ENCODE data around the gene PRUNE1. TPM values are rescaled to one million over a fixed set of nuclear protein-coding genes. Genes with fewer than 3 reads are reported as not detected.
A peak's percentile ranks its signal among the peaks of the same experiment; 100 is the strongest.

Gene PRUNE1
- 10 to 100 TPM; 16.5 to 24.2 (median 20.4) TPM for total RNA-seq

GRCh38 chr1:151008244-151009205, at the start of gene PRUNE1:
Gene PRUNE1 (plus strand): TSS chr1:151008449. CDS start chr1:151008633, 184 bp downstream.
- peak; percentile 99 for DNase-seq (ENCODE audit: low spot score in 2 of 2)
- Histone ChIP-seq H3K4me1 (peaks cover 54% of the 10 kb centered on the region), H3K9me3 (no peaks in the 10 kb centered on the region), H3K27ac (peak within 1 kb of the TSS; percentile 91), H3K4me3 (peak within 1 kb of the TSS; percentile 65), H3K27me3 (no peaks in the 10 kb centered on the region), H3K36me3 (no peaks in the 10 kb centered on the region)
- WGBS = 1% methylated on average over 33 of the region's 69 CpGs
- TF ChIP-seq CTCF (IDR thresholded peaks at IDR 0.05) = no peak
- peak in 2 of 3 donors; percentile 3 to 61 for TF ChIP-seq POLR2AphosphoS5 (IDR thresholded peaks at IDR 0.05)
- TF ChIP-seq POLR2A (IDR thresholded peaks at IDR 0.05) = peak in 1 of 2 donors; percentile 45

GRCh38 chr1:150960646-150961045, 47.6 kb upstream of the PRUNE1 start:
- Histone ChIP-seq H3K9me3 (no peaks in the 10 kb centered on the region), H3K36me3 (peaks cover 85% of the 10 kb centered on the region), H3K4me1 (no peaks in the 10 kb centered on the region), H3K4me3 (no peak overlapping the region), H3K27ac (no peak overlapping the region), H3K27me3 (no peaks in the 10 kb centered on the region)
- TF ChIP-seq EP300 (IDR thresholded peaks at IDR 0.05) (no peak), CTCF (IDR thresholded peaks at IDR 0.05) (no peak), POLR2AphosphoS5 (IDR thresholded peaks at IDR 0.05) (no peak), POLR2A (IDR thresholded peaks at IDR 0.05) (no peak)
- DNase-seq (ENCODE audit: low spot score in 2 of 2) = peak in 1 of 2 donors; percentile 30
- WGBS = 82% methylated on average over 7 of the region's 7 CpGs

GRCh38 chr1:150961756-150962155, 46.5 kb upstream of the PRUNE1 start:
- Histone ChIP-seq H3K27me3 (no peaks in the 10 kb centered on the region), H3K9me3 (no peaks in the 10 kb centered on the region), H3K27ac (no peak overlapping the region), H3K36me3 (peaks cover 93% of the 10 kb centered on the region), H3K4me3 (no peak overlapping the region), H3K4me1 (no peaks in the 10 kb centered on the region)
- DNase-seq (ENCODE audit: low spot score in 2 of 2) = no peak
- WGBS = 71% methylated on average over 4 of the region's 4 CpGs
- no peak for TF ChIP-seq POLR2A (IDR thresholded peaks at IDR 0.05)
- no peak for TF ChIP-seq EP300 (IDR thresholded peaks at IDR 0.05)
- TF ChIP-seq CTCF (IDR thresholded peaks at IDR 0.05) = no peak
- TF ChIP-seq POLR2AphosphoS5 (IDR thresholded peaks at IDR 0.05) = no peak

DNA sequence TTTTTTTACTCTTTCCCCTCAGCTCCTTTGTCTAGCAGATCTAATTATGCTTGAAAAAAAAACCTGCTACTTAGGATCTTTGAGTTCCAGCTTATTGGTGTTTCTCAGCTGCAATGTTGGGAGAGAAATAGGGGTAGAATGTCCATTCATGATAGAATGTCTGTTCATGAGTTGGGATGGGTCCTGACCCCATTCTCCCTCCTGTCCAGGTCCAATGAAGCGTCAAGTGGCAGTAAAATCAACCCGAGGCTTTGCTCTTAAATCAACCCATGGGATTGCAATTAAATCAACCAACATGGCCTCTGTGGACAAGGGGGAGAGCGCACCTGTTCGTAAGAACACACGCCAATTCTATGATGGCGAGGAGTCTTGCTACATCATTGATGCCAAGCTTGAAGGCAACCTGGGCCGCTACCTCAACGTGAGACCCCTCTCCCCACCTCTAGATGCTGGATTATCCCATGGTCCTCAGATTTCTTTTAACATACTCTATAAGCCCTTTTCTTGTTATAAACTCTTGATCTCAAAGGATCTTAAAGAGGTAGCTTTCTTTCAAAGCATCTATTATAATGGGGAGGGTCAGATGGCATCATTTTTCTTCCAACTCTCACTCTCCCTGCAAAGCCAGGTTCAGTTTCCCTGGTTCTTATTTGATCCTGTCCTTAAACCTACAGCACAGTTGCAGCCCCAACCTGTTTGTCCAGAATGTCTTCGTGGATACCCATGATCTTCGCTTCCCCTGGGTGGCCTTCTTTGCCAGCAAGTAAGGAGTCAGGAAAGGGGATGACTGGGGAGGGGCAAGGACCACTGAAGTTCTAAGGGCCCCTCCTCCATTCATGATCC, 44.7 kb upstream of the PRUNE1 start:
- Histone ChIP-seq H3K4me1 (no peaks in the 10 kb centered on the region), H3K9me3 (no peaks in the 10 kb centered on the region), H3K4me3 (no peak overlapping the region), H3K27ac (no peak overlapping the region), H3K36me3 (peaks cover 97% of the 10 kb centered on the region), H3K27me3 (no peaks in the 10 kb centered on the region)
- no peak for DNase-seq (ENCODE audit: low spot score in 2 of 2)
- 84% methylated on average over 10 of the region's 10 CpGs for WGBS
- TF ChIP-seq POLR2A (IDR thresholded peaks at IDR 0.05) = no peak
- no peak for TF ChIP-seq EP300 (IDR thresholded peaks at IDR 0.05)
- no peak for TF ChIP-seq POLR2AphosphoS5 (IDR thresholded peaks at IDR 0.05)
- no peak for TF ChIP-seq CTCF (IDR thresholded peaks at IDR 0.05)

GRCh38 chr1:150964164-150964489, 44.1 kb upstream of the PRUNE1 start:
- 79% methylated on average over 5 of the region's 5 CpGs for WGBS

More at GRCh38 chr1:150964164-150964489, 44.1 kb upstream of the PRUNE1 start:
- no peaks in the 10 kb centered on the region for H3K4me1 ChIP-seq
- H3K36me3 ChIP-seq = peaks cover 100% of the 10 kb centered on the region
- DNase-seq (ENCODE audit: low spot score in 2 of 2) = no peak
- H3K9me3 ChIP-seq = no peaks in the 10 kb centered on the region
- no peaks in the 10 kb centered on the region for H3K27me3 ChIP-seq
- no peak overlapping the region for H3K27ac ChIP-seq
- H3K4me3 ChIP-seq = no peak overlapping the region
- TF ChIP-seq POLR2A (IDR thresholded peaks at IDR 0.05) (no peak), POLR2AphosphoS5 (IDR thresholded peaks at IDR 0.05) (no peak), CTCF (IDR thresholded peaks at IDR 0.05) (no peak), EP300 (IDR thresholded peaks at IDR 0.05) (no peak)
